ENCODE data around the gene ATRN.
"Not testable (repeated sequence)": the region's sequence is repeated elsewhere in the genome, so short reads cannot be mapped to it uniquely, and the experiment has no call there.

ATRN gene

DNA sequence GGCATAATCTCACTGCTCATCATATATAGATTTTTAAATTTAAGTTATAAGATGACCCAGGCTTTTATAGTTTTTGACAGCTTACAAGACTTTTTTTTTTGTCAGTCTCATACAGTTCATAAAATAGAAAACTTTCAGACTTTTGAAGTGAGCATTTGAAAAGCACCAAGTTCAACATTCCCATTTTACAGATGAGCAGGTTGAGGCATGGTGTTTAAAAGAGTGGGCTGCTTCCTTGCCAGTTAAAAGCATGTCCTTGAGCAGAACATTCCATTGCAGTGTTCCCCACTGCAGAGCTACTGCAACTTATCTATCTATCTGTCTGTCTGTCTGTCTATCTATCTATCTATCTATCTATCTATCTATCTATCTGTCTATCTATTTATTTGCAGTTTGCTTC lies 105.5 kb downstream of the ATRN start:
- no peak for DNase-seq

DNA sequence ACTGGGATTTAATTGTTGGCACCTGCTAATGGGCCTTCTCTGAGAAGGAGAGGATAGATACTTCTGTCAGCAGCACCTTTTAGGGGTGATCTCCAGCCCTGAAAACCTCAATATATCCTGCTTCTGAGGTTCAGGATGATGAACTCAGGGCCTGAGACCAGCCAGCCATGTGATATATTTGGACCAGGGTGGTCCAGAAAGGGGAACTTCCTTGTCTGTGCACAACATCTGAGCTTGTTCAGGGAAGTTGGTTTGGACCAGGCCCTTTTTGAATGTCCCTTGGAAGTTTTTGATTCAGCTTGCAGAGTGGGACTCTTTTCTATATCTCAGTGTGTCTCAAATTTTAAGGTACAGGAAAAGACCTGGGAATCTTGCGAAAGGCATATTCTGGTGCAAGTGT lies 106.5 kb downstream of the ATRN start:
- DNase-seq = no peak

DNA sequence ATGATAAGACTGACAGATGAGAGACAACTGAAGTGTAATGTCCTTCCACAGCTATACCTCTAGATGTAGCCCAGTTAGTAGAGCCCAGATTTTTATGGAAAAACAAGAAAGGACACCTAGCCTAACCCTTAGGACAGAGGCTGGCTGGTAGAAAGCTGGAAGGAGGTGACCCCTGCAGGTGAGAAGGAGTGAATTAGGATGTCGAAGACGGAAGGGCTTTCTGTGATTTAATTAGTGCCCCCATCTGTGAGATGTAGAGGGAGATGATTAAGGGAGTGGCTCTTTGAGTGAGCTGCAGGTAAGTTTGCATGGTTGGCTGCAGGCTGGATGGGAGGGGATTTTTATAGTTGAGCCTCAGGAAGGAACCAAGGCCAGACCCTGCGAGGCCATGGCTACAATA lies 109.6 kb downstream of the ATRN start:
- DNase-seq = no peak

GRCh38 chr20:3583765-3584164 lies 112.9 kb downstream of the ATRN start:
- no peak for DNase-seq

DNA sequence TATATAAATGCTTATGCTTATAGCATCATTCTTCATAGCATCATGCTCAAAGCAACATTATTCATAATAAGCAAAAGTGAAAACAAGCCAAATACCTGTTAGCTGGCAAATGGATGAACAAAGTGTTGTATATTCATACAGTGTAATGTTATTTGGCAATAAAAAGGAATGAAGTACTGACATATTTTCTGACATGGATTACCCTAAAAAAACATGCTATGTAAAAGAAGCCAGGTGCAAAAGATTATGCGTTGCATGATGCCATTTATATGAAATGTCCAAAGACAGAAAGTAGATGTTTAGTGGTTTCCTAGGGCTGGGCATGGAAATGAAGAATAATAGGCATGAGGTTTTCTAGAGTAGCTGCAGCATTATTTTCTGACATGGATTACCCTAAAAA lies 115.3 kb downstream of the ATRN start:
- no peak for DNase-seq

DNA sequence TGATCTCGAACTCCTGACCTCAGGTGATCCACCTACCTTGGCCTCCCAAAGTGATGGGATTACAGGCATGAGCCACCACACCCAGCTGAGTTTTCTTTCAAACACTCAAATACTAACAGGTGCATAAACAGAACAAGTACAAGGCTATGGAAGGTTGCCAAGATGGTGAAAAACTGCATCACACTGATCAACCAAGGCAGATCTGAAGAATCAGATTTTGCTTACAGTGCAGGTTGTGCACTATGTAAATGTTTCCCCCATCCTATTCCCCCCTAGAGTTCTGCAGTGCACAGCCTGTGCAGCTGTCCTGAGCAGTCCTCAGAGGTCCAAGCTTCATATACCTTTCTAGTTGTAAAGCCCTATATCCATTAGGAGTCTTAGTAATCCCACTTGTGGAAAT lies 119.3 kb downstream of the ATRN start:
- no peak for DNase-seq

DNA sequence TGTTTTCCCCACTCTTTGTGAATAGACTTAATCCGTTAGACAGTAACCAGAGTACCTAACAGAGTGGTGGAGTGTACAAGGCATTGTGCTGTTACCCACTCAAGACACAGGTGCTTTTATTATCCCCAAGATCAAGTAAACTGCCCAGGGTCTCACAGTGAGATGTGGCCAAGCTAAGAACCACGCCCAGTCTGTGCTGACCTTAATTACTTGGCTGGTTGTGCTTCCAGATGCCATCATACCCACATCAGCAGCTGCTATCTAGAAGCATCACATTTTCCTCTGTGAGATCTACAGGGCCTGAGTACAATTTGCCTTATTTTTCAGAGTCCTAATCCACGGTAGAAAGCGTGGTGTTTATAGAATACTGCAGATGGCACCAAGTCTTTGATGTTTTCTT lies 122.1 kb downstream of the ATRN start:
- DNase-seq = no peak

DNA sequence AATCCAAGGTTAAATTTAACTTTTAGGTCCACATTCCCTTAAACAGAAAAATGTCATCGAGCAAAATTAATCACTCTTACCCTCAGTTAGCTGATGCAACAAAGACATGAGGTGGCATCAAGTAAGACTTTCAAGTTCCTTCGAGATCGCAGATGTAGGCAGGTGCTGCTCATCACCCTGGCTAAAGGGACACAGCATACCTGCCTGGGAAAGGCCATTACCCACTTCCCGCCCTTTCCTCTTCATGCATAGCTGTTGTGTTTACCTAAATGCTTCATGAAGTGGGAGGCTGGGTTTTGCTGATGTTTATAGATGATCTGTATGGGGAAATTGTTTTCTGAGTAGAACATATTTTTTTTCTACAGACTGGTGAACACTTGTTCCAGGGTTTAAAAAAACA lies 124.7 kb downstream of the ATRN start:
- DNase-seq = no peak

- DNase-seq = no peak
Observed at GRCh38 chr20:3603108-3603507, 132.3 kb downstream of the ATRN start.

DNA sequence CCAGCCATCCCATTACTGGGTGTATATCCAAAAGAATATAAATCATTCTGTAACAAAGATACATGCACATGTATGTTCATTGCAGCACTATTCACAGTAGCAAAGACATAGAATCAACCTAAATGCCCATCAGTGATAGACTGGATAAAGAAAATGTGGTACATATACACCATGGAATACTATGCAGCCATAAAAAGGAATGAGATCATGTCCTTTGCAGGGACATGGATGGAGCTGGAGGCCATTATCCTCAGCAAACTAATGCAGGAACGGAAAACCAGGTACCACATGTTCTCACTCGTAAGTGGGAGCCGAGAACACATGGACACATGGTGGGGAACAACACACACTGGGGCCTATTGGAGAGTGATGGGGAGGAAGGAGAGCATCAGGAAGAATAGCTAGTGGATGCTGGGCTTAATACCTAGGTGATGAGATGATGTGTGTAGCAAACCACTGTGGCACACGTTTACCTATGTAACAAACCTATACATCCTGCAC lies 134.6 kb downstream of the ATRN start:
- DNase-seq = not testable (repeated sequence)

GRCh38 chr20:3606021-3606420 lies 135.2 kb downstream of the ATRN start:
- DNase-seq = no peak

GRCh38 chr20:3611901-3612300 lies 141.1 kb downstream of the ATRN start:
- DNase-seq = no peak

GRCh38 chr20:3612795-3613572 lies 142.2 kb downstream of the ATRN start:
- DNase-seq = no peak

- DNase-seq = no peak
Observed at GRCh38 chr20:3613821-3614440, 143.1 kb downstream of the ATRN start.

GRCh38 chr20:3614466-3614865 lies 143.6 kb downstream of the ATRN start:
- DNase-seq = no peak

- DNase-seq = not testable (repeated sequence)
Observed at GRCh38 chr20:3615171-3615840, 144.5 kb downstream of the ATRN start.

- DNase-seq = no peak
Observed at GRCh38 chr20:3616250-3616649, 145.4 kb downstream of the ATRN start.

DNA sequence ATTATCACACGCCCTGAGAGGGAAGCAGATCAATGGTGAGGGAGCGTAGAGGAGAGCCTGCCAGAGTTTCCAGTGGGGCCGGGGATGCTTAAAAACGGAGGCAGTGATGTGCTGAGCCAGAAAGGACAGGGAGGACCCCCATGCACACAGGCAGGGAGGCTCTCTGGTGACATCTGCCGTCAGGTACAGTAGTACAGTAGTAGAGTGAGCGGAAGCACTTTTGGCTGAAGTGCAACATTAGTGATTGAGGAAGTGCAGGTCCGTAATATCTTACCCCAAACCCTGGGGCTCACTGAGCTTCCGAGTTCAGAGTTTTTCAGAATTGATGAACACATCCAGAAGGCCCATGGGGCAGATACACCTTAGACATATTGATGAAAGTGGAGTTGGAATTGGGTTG lies 150.3 kb downstream of the ATRN start:
- DNase-seq = no peak

DNA sequence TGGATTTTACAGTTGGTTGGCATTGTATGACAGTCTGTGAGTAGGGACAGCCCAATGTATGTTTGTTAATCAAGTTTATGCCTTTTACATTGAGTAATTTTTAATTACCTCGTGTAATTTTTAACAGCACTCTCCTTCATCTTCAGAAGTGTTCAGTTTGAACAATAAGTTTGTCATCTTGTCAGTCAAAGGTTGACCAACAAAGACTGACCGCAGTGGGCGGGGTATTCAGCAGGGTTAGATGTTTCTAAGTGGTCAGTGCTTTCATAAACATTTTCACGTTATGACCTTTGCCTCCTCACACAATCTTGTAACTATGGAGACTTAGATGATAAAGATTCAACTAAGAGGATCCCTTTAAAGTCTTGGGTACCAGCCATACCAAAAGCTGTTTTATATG lies 151.6 kb downstream of the ATRN start:
- DNase-seq = no peak

DNA sequence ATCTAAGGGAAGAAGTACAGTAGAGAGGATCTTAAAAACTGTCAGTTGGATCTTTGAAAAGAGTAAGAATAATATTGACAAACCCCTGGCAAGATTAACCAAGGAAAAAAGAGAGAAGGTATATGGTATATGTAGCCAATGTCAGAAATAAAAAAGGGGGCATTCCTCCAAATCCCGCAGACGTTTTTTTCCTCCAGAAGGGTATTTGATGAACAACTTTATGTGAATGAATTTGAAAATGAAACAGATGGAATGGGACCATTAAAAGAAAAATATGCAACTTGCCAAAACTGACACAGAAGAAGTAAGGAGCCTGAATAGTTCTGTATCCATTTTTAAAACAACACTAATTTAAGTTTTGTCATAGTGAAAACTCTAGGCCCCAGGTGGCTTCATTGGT lies 156.7 kb downstream of the ATRN start:
- DNase-seq = no peak

DNA sequence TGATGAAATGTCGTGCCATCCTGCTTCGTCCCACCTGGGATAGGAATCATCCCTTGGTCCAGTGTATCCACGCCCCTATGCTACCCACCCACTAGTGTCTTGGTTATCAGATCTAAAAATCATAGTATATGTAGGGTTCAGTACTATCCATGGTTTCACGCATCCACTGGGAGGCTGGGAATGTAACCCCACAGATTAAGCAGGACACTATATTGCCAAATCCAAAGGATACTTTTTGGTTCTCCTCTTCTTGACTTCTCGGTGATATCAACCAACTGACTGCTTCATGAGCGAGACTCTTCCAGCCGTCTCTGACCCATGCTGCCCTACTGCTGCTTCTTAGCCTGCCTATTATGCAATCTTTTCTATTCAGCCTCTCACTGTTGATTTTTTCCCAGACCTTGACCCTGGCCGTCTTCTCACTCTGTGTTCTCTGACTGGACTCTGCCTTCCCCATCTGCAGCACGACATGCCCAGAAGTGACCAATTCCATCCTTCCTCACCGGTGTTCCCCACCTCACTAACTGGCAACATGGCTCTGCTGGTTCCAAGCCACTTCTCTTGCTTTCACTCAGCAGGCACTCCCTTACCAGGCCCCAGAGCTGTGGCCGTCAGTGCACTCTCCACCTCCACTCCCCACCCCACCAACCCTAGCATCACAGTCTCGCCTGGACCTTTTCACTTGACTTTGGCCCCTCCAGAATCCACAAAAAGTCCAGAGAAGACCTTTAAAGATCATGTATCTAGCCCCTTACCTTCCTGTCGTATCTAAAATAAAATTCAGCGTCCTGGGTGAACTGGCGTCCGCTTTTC lies 157.9 kb downstream of the ATRN start:
- no peak for DNase-seq

GRCh38 chr20:3629893-3630292 lies 159.1 kb downstream of the ATRN start:
- no peak for DNase-seq

DNA sequence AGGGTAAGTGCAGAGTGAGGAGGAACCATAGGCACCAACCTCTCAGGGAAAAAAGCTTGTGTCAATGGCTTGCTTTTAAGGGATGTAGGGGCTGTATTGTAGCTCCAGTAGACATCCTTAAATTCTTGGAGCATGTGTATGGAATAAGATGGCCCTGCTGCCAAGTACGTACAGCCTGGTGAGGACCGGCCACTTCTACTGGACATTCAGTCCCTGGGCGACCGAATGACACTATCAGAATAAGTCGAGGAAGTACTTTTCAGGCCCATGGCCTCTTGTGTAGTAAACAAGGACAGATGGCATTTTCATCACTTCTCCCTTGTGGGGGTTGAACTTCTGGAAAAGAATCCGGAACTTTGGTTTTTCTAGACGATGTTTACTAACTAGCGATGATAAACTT lies 159.6 kb downstream of the ATRN start:
- no peak for DNase-seq

Measured in CD4-positive, alpha-beta T cell treated with Interleukin-17A for 4 hours (primary cell).